NCI-H2029 (cell line): ENCODE data around the gene PLA2G3.

Source experiments
- DNase-seq: peaks from one replicate; lab custom pipeline; 2025; lab: John Stamatoyannopoulos, UW

Gene PLA2G3

GRCh38 chr22:31144223-31144622 is 3.9 kb upstream of the PLA2G3 start:
- no peak for DNase-seq

- DNase-seq: no peak
These were observed 3.2 kb upstream of the PLA2G3 start for GRCh38 chr22:31143537-31143936.

GRCh38 chr22:31143038-31143437 is 2.7 kb upstream of the PLA2G3 start:
- DNase-seq: no peak

GRCh38 chr22:31142285-31142684 is 2.0 kb upstream of the PLA2G3 start:
- no peak for DNase-seq

- no peak for DNase-seq
These were observed 1.2 kb upstream of the PLA2G3 start for GRCh38 chr22:31141551-31141950.

GRCh38 chr22:31140746-31141145 is 438 bp upstream of the PLA2G3 start:
- no peak for DNase-seq

- DNase-seq: no peak
These were observed 1.2 kb downstream of the PLA2G3 start for GRCh38 chr22:31139066-31139465.

- DNase-seq: no peak
These were observed 2.2 kb downstream of the PLA2G3 start for GRCh38 chr22:31138126-31138525.

- DNase-seq: no peak
These were observed 2.6 kb downstream of the PLA2G3 start for GRCh38 chr22:31137721-31138120.

- DNase-seq: no peak
These were observed 3.6 kb downstream of the PLA2G3 start for GRCh38 chr22:31136711-31137110.

GRCh38 chr22:31136155-31136554 is 4.2 kb downstream of the PLA2G3 start:
- no peak for DNase-seq

GRCh38 chr22:31135706-31136105 is 4.6 kb downstream of the PLA2G3 start:
- no peak for DNase-seq

GRCh38 chr22:31134688-31135087 is 5.6 kb downstream of the PLA2G3 start:
- DNase-seq: no peak

- DNase-seq: no peak
These were observed 6.4 kb downstream of the PLA2G3 start for GRCh38 chr22:31133911-31134310.

GRCh38 chr22:31130873-31131272 is 9.4 kb downstream of the PLA2G3 start:
- DNase-seq: peak; percentile 17

- DNase-seq: no peak
These were observed 12.2 kb downstream of the PLA2G3 start for GRCh38 chr22:31128156-31128555.

- no peak for DNase-seq
These were observed 13.0 kb downstream of the PLA2G3 start for GRCh38 chr22:31127181-31127772.

- no peak for DNase-seq
These were observed 13.5 kb downstream of the PLA2G3 start for GRCh38 chr22:31126869-31127175.

GRCh38 chr22:31126128-31126868 is 14.0 kb downstream of the PLA2G3 start:
- peak; percentile 49 for DNase-seq

- no peak for DNase-seq
These were observed 14.7 kb downstream of the PLA2G3 start for GRCh38 chr22:31125521-31126117.

GRCh38 chr22:31124811-31125465 is 15.4 kb downstream of the PLA2G3 start:
- no peak for DNase-seq

GRCh38 chr22:31124290-31124689 is 16.0 kb downstream of the PLA2G3 start:
- no peak for DNase-seq

- DNase-seq: no peak
These were observed 17.1 kb downstream of the PLA2G3 start for GRCh38 chr22:31123292-31123602.
